Measurements from ENCODE around the gene CELSR3. TPM values are rescaled to one million over a fixed set of nuclear protein-coding genes. Genes with fewer than 3 reads are reported as not detected.

The CELSR3 gene
- total and polyA plus RNA-seq, 9 donors, result 0.22 to 1.1 (median 0.49) TPM

DNA sequence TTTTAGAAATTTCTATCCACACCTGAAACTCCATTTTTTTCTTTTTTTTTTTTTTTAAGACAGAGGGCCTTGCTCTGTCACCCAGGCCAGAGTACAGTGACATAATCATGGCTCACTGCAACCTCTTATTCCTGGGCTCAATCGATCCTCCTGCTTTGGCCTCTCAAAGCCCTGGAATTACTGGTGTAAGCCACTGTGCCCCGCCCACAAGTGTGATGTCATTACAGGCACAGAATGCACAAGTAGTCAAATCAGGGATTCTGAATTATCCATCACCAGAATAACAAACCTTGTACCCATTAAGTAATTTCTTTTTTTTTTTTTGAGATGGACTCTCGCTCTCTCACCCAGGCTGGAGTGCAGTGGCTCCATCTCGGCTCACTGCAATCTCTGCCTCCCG, 55.2 kb downstream of the CELSR3 start:
- no peak overlapping the region for H3K4me3 ChIP-seq (ENCODE audit: low read length)
- H3K4me1 ChIP-seq (ENCODE audit: control insufficient read depth, insufficient read depth, low read length), result peaks cover 5% of the 10 kb centered on the region
- no peak for DNase-seq
- H3K27ac ChIP-seq (ENCODE audit: low read length), result no peak overlapping the region
- 100% methylated on average over 3 of the region's 5 CpGs for whole genome bisulfite sequencing (ENCODE audit: insufficient coverage)
- H3K9me3 ChIP-seq (replicated peaks; ENCODE audit: control insufficient read depth, low read depth, low read length), result no peaks in the 10 kb centered on the region
- peaks cover 40% of the 10 kb centered on the region for H3K36me3 ChIP-seq (ENCODE audit: control insufficient read depth, insufficient read depth, low read length)
- peaks cover 12% of the 10 kb centered on the region for H3K27me3 ChIP-seq (ENCODE audit: control insufficient read depth, insufficient read depth, low read length)

DNA sequence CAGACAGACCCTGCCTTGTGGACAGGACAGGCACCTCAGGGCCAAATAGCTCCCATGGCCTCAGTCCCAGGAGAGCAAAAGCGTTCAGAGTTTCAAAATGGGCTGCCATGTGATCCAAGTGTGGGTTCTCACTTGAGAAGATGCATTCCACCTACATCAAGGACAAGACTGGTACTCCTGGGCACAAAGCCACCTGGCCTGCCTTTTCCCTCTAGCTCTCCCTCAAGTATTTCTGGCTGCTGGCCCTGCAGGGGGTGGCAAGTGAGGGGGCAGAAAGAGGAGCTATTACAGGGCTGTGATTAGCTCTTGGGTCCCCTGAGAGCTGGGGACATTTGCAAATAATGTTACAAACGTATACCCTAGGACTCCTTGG, 61.1 kb downstream of the CELSR3 start:
- no peaks in the 10 kb centered on the region for H3K9me3 ChIP-seq (replicated peaks; ENCODE audit: control insufficient read depth, low read depth, low read length)
- no peaks in the 10 kb centered on the region for H3K27me3 ChIP-seq (ENCODE audit: control insufficient read depth, insufficient read depth, low read length)
- H3K4me3 ChIP-seq (ENCODE audit: low read length), result no peak overlapping the region
- H3K36me3 ChIP-seq (ENCODE audit: control insufficient read depth, insufficient read depth, low read length), result peaks cover 90% of the 10 kb centered on the region
- no peak for DNase-seq
- H3K27ac ChIP-seq (ENCODE audit: low read length), result no peak overlapping the region
- peaks cover 29% of the 10 kb centered on the region for H3K4me1 ChIP-seq (ENCODE audit: control insufficient read depth, insufficient read depth, low read length)
- WGBS (ENCODE audit: insufficient coverage), result 60% methylated on average over 1 of the region's 2 CpGs

DNA sequence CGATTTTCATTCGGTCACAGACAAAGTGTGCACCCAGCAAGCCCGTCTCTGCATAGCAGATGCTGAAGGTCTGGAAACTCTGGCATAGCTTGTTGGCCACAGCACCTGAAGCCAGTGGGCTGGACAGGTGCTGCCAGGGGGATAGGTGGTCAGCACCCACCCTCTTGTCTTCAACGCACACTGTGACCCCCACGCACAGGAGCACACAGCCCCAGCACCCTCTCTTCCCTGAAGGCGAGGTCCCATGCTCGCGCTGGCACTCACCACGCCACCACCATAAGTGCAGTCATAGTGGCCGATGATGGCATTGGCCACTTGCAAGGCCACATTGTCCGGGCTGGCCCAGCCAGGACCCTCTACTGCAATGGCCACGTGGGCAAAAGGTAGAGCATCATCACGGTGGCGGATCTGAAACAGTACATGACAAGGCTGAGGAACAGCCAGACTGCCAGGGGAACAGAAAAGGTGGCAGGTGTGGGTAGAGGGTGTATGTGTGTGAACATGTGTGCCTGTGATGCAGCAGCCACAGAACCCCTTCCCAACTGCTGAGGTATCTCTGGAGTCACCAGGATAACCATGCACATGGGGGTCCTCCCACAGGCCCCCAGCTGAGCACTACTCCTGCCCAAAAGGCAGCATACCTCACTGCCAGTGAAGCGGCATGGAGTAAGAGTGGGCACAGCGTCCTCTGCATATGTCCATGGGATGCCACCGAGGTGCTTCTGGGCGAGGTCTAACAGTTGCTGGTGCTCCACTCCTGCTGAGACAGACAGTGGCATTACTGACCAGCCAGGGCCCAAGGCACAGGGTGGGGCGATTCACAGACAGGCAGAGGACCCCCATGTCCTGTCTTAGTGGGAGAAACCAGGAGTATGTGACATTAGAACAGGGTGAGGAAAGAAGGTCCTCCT, 61.7 kb downstream of the CELSR3 start:
- DNase-seq, result no peak
- H3K4me3 ChIP-seq (ENCODE audit: low read length), result no peak overlapping the region
- no peaks in the 10 kb centered on the region for H3K9me3 ChIP-seq (replicated peaks; ENCODE audit: control insufficient read depth, low read depth, low read length)
- H3K4me1 ChIP-seq (ENCODE audit: control insufficient read depth, insufficient read depth, low read length), result peaks cover 29% of the 10 kb centered on the region
- H3K36me3 ChIP-seq (ENCODE audit: control insufficient read depth, insufficient read depth, low read length), result peaks cover 87% of the 10 kb centered on the region
- no peak overlapping the region for H3K27ac ChIP-seq (ENCODE audit: low read length)
- WGBS (ENCODE audit: insufficient coverage), result 93% methylated on average over 13 of the region's 19 CpGs
- peaks cover under 1% of the 10 kb centered on the region for H3K27me3 ChIP-seq (ENCODE audit: control insufficient read depth, insufficient read depth, low read length)

DNA sequence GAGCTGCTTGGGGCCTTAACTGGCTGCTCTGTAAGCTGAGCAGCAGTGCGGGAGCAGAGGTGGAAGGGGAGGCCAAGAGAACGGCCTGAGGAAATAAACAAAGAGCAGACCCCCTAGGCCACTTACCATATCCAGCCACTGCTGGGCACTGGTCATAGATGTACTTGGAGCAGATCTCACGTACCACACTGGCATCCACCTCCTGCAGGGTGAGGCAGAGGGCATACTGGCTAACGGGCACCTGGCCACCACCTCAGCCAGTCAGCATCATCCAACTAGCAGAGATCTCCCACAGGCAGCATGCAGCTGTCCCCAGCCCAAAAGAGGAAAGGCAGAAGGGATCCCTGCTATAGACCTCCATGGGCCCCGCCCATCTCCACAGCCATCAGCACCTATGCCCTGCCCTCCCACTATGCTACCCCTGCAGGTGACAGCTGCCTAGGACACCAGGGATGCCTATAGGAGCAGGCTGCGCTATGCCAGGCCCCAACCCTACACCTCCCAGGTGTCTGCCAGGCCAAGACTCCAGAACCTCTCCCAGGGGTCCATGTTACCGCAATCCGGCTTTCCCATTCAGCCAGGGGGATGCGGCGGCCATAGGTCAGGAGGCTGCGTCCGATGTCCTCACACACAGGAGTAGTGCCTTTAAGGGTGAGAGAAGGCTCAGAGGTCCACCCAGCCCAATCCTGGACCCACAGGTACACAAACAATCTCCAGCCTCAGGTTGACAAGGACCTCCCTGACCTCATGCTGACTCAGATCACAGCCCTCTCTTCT, 63.0 kb downstream of the CELSR3 start:
- Histone ChIP-seq H3K27ac (ENCODE audit: low read length) (peak overlapping the region; percentile 88), H3K4me3 (ENCODE audit: low read length) (no peak overlapping the region), H3K36me3 (ENCODE audit: control insufficient read depth, insufficient read depth, low read length) (peaks cover 75% of the 10 kb centered on the region), H3K27me3 (ENCODE audit: control insufficient read depth, insufficient read depth, low read length) (peaks cover 12% of the 10 kb centered on the region), H3K4me1 (ENCODE audit: control insufficient read depth, insufficient read depth, low read length) (peaks cover 42% of the 10 kb centered on the region), H3K9me3 (replicated peaks; ENCODE audit: control insufficient read depth, low read depth, low read length) (no peaks in the 10 kb centered on the region)
- 93% methylated on average over 3 of the region's 12 CpGs for WGBS (ENCODE audit: insufficient coverage)
- no peak for DNase-seq

DNA sequence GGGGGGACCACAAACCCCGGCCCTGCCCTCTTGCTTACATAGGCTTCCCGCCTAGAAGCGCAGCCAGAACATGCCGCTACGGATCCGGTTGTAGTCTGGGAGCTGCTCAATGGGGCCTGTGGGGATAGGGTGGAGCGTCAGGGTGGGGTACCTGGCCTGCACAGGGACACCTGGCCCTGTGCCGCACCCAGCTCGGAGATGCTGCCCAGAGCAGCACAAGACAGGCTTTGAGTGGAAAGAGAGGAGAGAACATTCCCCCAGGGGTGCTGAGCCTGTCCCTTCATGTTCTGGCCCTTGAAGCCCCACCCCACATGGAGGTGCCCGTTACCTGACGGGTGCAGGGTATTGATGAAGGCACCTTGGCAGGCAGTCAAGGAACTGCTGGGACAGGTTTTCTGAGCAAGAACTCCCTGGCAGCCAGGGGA, 63.6 kb downstream of the CELSR3 start:
- 55% methylated on average over 11 of the region's 11 CpGs for WGBS (ENCODE audit: insufficient coverage)
- Histone ChIP-seq H3K4me3 (ENCODE audit: low read length) (no peak overlapping the region), H3K9me3 (replicated peaks; ENCODE audit: control insufficient read depth, low read depth, low read length) (no peaks in the 10 kb centered on the region), H3K4me1 (ENCODE audit: control insufficient read depth, insufficient read depth, low read length) (peaks cover 45% of the 10 kb centered on the region), H3K27ac (ENCODE audit: low read length) (peak overlapping the region; percentile 88), H3K36me3 (ENCODE audit: control insufficient read depth, insufficient read depth, low read length) (peaks cover 69% of the 10 kb centered on the region), H3K27me3 (ENCODE audit: control insufficient read depth, insufficient read depth, low read length) (peaks cover 18% of the 10 kb centered on the region)
- DNase-seq, result no peak

DNA sequence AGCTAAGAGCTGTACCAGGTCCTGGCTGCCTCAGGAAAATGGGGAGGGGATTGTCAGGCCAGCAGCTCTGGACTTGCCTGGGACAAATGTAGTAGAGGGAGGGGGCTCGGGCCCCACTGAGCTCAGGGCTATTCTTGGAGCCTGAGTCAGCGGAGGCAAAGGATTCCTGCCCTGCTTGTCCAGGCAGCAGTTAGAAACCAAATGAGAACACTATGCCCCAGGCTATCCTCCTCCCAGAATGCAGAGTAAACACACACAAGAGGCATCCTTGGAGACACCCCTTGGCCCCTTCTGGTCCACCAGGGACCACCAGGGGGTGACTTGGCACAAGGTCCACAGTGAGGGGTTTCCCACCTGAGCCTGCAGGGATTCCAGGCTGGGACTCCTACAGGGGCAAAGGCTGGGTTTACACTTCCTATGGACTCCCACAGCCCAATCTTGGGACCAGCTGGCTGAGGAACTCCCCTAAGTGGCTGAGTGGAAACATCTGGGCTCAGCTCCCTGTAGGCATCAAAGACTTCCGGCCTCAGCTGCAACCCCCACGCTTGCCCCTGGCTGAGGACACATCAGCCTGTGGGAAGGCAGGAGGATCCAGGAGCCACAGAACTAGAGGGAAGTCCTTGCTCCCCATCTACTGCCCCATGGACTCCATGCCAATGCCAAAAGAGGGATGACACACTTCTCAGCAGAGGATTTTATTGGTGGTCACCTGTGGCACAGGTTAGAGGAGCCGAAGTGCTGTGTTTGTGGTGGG, 64.2 kb downstream of the CELSR3 start:
- Histone ChIP-seq H3K9me3 (replicated peaks; ENCODE audit: control insufficient read depth, low read depth, low read length) (no peaks in the 10 kb centered on the region), H3K27ac (ENCODE audit: low read length) (peak overlapping the region; percentile 88), H3K36me3 (ENCODE audit: control insufficient read depth, insufficient read depth, low read length) (peaks cover 63% of the 10 kb centered on the region), H3K27me3 (ENCODE audit: control insufficient read depth, insufficient read depth, low read length) (peaks cover 24% of the 10 kb centered on the region), H3K4me3 (ENCODE audit: low read length) (no peak overlapping the region), H3K4me1 (ENCODE audit: control insufficient read depth, insufficient read depth, low read length) (peaks cover 45% of the 10 kb centered on the region)
- peak; percentile 76 for DNase-seq
- WGBS (ENCODE audit: insufficient coverage), result 52% methylated on average over 3 of the region's 5 CpGs

DNA sequence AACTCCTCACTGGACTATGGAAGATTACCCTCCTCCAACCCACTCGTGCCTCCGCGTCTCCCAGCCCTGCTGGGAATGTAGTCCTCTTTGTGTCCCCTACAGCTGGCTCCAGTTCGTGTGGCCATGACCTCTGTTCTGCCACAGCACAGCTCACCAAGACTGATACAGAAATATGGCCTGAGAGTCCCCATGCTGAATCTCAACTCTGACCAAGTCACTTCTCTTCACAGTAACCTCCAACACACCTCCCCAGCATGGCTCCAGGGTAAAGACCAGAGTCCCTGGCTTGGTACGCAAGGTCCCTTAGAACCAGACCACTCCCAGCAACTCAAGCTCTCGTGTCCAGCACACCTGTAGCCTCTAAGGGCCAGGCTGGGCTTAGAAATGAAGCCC, 65.3 kb downstream of the CELSR3 start:
- Histone ChIP-seq H3K4me1 (ENCODE audit: control insufficient read depth, insufficient read depth, low read length) (peaks cover 45% of the 10 kb centered on the region), H3K9me3 (replicated peaks; ENCODE audit: control insufficient read depth, low read depth, low read length) (no peaks in the 10 kb centered on the region), H3K36me3 (ENCODE audit: control insufficient read depth, insufficient read depth, low read length) (peaks cover 53% of the 10 kb centered on the region), H3K4me3 (ENCODE audit: low read length) (no peak overlapping the region), H3K27ac (ENCODE audit: low read length) (peak overlapping the region; percentile 88), H3K27me3 (ENCODE audit: control insufficient read depth, insufficient read depth, low read length) (peaks cover 30% of the 10 kb centered on the region)
- no peak for DNase-seq
- 73% methylated on average over 6 of the region's 6 CpGs for WGBS (ENCODE audit: insufficient coverage)

DNA sequence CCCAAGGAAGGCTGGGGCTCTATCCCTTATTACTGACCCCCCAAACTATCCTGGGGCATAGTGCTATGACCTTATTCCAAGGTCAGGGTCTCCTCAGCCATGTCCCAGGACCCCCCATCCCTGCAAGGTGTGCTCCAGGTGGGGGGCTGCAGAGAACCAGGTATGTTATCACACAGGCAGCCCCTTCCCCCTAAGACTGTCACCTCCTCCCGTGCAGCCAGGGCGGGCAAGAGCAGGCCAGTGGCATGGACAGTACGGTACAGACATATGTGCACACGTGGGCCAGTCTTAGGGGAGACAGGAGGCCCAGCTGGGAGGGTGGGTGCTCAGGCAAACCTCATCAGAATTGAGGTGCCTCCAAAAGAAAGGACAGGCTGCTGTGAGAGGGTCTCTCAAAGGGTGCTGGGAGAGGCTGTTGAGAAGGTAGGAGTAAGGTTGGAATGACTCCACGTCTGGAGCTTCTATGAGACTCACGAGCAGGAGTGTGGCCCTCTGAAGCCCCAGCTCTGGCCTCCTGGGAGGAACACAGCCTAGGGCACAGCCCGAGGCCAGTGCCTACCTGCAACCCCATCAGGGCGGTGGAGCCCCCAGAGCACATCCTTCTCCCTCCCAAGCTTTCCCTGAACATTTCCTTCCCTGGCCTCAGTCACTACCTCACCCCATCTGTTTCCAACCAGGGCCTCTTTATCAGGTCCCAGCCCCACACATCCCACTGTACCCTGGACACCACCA, 65.8 kb downstream of the CELSR3 start:
- WGBS (ENCODE audit: insufficient coverage), result 71% methylated on average over 7 of the region's 8 CpGs
- Histone ChIP-seq H3K27me3 (ENCODE audit: control insufficient read depth, insufficient read depth, low read length) (peaks cover 30% of the 10 kb centered on the region), H3K27ac (ENCODE audit: low read length) (peak overlapping the region; percentile 3), H3K36me3 (ENCODE audit: control insufficient read depth, insufficient read depth, low read length) (peaks cover 49% of the 10 kb centered on the region), H3K4me1 (ENCODE audit: control insufficient read depth, insufficient read depth, low read length) (peaks cover 45% of the 10 kb centered on the region), H3K4me3 (ENCODE audit: low read length) (no peak overlapping the region), H3K9me3 (replicated peaks; ENCODE audit: control insufficient read depth, low read depth, low read length) (no peaks in the 10 kb centered on the region)
- DNase-seq, result no peak

DNA sequence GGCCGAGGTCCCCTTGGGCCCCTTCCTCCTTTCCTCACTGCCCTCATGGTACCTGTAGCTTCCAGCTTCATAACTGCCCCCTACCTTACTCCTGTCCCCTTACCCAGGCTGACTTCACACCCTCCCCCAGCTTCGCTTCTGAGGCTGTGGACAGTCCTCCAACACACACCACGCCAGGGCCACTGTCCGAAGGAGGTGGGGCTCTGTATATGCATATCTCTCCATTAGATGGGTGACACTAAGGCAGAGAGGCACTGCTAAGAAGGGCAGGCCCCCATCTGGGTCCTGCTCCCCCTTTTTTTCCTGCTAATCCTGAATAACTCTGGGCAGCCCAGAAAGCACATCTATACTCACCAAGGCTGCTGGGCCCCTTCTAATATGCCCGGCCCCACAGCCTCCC, 66.5 kb downstream of the CELSR3 start:
- Histone ChIP-seq H3K4me1 (ENCODE audit: control insufficient read depth, insufficient read depth, low read length) (peaks cover 45% of the 10 kb centered on the region), H3K9me3 (replicated peaks; ENCODE audit: control insufficient read depth, low read depth, low read length) (no peaks in the 10 kb centered on the region), H3K36me3 (ENCODE audit: control insufficient read depth, insufficient read depth, low read length) (peaks cover 42% of the 10 kb centered on the region), H3K27ac (ENCODE audit: low read length) (no peak overlapping the region), H3K27me3 (ENCODE audit: control insufficient read depth, insufficient read depth, low read length) (peaks cover 30% of the 10 kb centered on the region), H3K4me3 (ENCODE audit: low read length) (no peak overlapping the region)
- WGBS (ENCODE audit: insufficient coverage), result 53% methylated on average over 4 of the region's 5 CpGs
- no peak for DNase-seq

Data from muscle of leg (tissue), 11 donors.